ENCODE measurements around the gene FGF14. TPM values are rescaled to one million over a fixed set of nuclear protein-coding genes. Genes with fewer than 3 reads are reported as not detected.

FGF14 gene
- total RNA-seq, 1 experiment from 2014 or later, result not detected

- BruUV-seq (replicated peaks), result no TSS peak
- no peak for TF ChIP-seq EZH2 (IDR thresholded peaks at IDR 0.05; ENCODE audit: low read length, unreplicated experiment)
- TF ChIP-seq CTCF (conservative IDR thresholded peaks at IDR 0.05; ENCODE audit: low read depth, low read length), result no peak
- Histone ChIP-seq H2AFZ (ENCODE audit: low read length) (no peak overlapping the region), H3K4me2 (ENCODE audit: low read length) (no peak overlapping the region), H3K36me3 (ENCODE audit: low read depth, low read length) (no peaks in the 10 kb centered on the region), H3K9ac (ENCODE audit: low read length) (no peak overlapping the region), H3K4me3 (ENCODE audit: low read length) (no peak overlapping the region), H3K79me2 (ENCODE audit: low read length) (no peaks in the 10 kb centered on the region), H3K9me3 (ENCODE audit: low read length) (no peaks in the 10 kb centered on the region), H4K20me1 (ENCODE audit: low read length) (no peaks in the 10 kb centered on the region), H3F3A (ENCODE audit: low read length, unreplicated experiment) (no peaks in the 10 kb centered on the region), H3K9me2 (replicated peaks; ENCODE audit: low read length) (no peaks in the 10 kb centered on the region), H3K27me3 (ENCODE audit: low read length) (peaks cover 86% of the 10 kb centered on the region), H3K4me1 (ENCODE audit: insufficient read depth, low read length) (no peaks in the 10 kb centered on the region), H3K27ac (ENCODE audit: low read length) (no peak overlapping the region)
- ATAC-seq, result no peak
- DNase-seq, result no peak
- POLR2A ChIA-PET (ENCODE audit: unreplicated experiment), result no interaction called here
- CTCF ChIA-PET, result no interaction called here
- intact Hi-C loops (cut with micrococcal nuclease), result no loop called here
Measured at GRCh38 chr13:102399791-102400674, 1.8 kb downstream of the FGF14 start.

GRCh38 chr13:102395939-102396338 lies 5.9 kb downstream of the FGF14 start:
- H3K9ac ChIP-seq (ENCODE audit: low read length), result no peak overlapping the region
- no peak for DNase-seq
- no TSS peak for BruUV-seq (replicated peaks)
- no peak overlapping the region for H3K4me2 ChIP-seq (ENCODE audit: low read length)
- H3K9me3 ChIP-seq (ENCODE audit: low read length), result no peaks in the 10 kb centered on the region
- no peaks in the 10 kb centered on the region for H3K4me1 ChIP-seq (ENCODE audit: insufficient read depth, low read length)
- ATAC-seq, result no peak
- no peak overlapping the region for H3K4me3 ChIP-seq (ENCODE audit: low read length)
- intact Hi-C loops (cut with micrococcal nuclease), result no loop called here
- no peaks in the 10 kb centered on the region for H3K36me3 ChIP-seq (ENCODE audit: low read depth, low read length)
- ChIA-PET CTCF (no interaction called here), POLR2A (ENCODE audit: unreplicated experiment) (no interaction called here)
- H3K27ac ChIP-seq (ENCODE audit: low read length), result no peak overlapping the region
- no peaks in the 10 kb centered on the region for H3F3A ChIP-seq (ENCODE audit: low read length, unreplicated experiment)
- no peaks in the 10 kb centered on the region for H3K79me2 ChIP-seq (ENCODE audit: low read length)
- H3K27me3 ChIP-seq (ENCODE audit: low read length), result peaks cover 96% of the 10 kb centered on the region
- no peak for TF ChIP-seq EZH2phosphoT487 (IDR thresholded peaks at IDR 0.05; ENCODE audit: borderline replicate concordance, low read length)
- TF ChIP-seq CTCF (conservative IDR thresholded peaks at IDR 0.05; ENCODE audit: low read depth, low read length), result no peak
- no peak for TF ChIP-seq EZH2 (IDR thresholded peaks at IDR 0.05; ENCODE audit: low read length, unreplicated experiment)
- no peaks in the 10 kb centered on the region for H4K20me1 ChIP-seq (ENCODE audit: low read length)
- H3K9me2 ChIP-seq (replicated peaks; ENCODE audit: low read length), result no peaks in the 10 kb centered on the region
- no peak overlapping the region for H2AFZ ChIP-seq (ENCODE audit: low read length)

GRCh38 chr13:102395174-102395573 lies 6.7 kb downstream of the FGF14 start:
- H3K27ac ChIP-seq (ENCODE audit: low read length), result no peak overlapping the region
- DNase-seq (no peak), ATAC-seq (no peak)
- H3K4me2 ChIP-seq (ENCODE audit: low read length), result no peak overlapping the region
- H3K27me3 ChIP-seq (ENCODE audit: low read length), result peaks cover 96% of the 10 kb centered on the region
- TF ChIP-seq CTCF (conservative IDR thresholded peaks at IDR 0.05; ENCODE audit: low read depth, low read length), result no peak
- no peak for TF ChIP-seq EZH2 (IDR thresholded peaks at IDR 0.05; ENCODE audit: low read length, unreplicated experiment)
- no peak for TF ChIP-seq EZH2phosphoT487 (IDR thresholded peaks at IDR 0.05; ENCODE audit: borderline replicate concordance, low read length)
- H3K9me2 ChIP-seq (replicated peaks; ENCODE audit: low read length), result no peaks in the 10 kb centered on the region
- no peaks in the 10 kb centered on the region for H3F3A ChIP-seq (ENCODE audit: low read length, unreplicated experiment)
- CTCF ChIA-PET, result no interaction called here
- H3K36me3 ChIP-seq (ENCODE audit: low read depth, low read length), result no peaks in the 10 kb centered on the region
- no peaks in the 10 kb centered on the region for H3K79me2 ChIP-seq (ENCODE audit: low read length)
- H2AFZ ChIP-seq (ENCODE audit: low read length), result no peak overlapping the region
- no peaks in the 10 kb centered on the region for H4K20me1 ChIP-seq (ENCODE audit: low read length)
- no peak overlapping the region for H3K4me3 ChIP-seq (ENCODE audit: low read length)
- no peaks in the 10 kb centered on the region for H3K9me3 ChIP-seq (ENCODE audit: low read length)
- intact Hi-C loops (cut with micrococcal nuclease), result no loop called here
- POLR2A ChIA-PET (ENCODE audit: unreplicated experiment), result no interaction called here
- H3K9ac ChIP-seq (ENCODE audit: low read length), result no peak overlapping the region
- no peaks in the 10 kb centered on the region for H3K4me1 ChIP-seq (ENCODE audit: insufficient read depth, low read length)
- no TSS peak for BruUV-seq (replicated peaks)

Data from PC-3 (cell line).